OCI-LY7 (cell line): ENCODE results near the gene SPTLC2.
"Not testable (repeated sequence)": the region's sequence is repeated elsewhere in the genome, so short reads cannot be mapped to it uniquely, and the experiment has no call there.

Experiments
- EZH2phosphoT487 ChIP-seq: fragments of 200-600 bp; sonication (generic); IDR thresholded peaks from 2 replicates; pipeline ENCODE4 v1.6.1; 2018; ENCODE audit warnings: low read depth, borderline replicate concordance, mild to moderate bottlenecking, mixed run types, antibody characterized with exemption, low read length, moderate library complexity, mixed read lengths
- TF ChIP-seq, protein P1 (sequence below): fragments of 200-600 bp; sonication (generic); conservative IDR thresholded peaks from 2 replicates; pipeline ENCODE4 v1.5.1; 2014; ENCODE audit warnings: mild to moderate bottlenecking, antibody characterized with exemption, low read length, moderate library complexity, mixed read lengths

DNA sequence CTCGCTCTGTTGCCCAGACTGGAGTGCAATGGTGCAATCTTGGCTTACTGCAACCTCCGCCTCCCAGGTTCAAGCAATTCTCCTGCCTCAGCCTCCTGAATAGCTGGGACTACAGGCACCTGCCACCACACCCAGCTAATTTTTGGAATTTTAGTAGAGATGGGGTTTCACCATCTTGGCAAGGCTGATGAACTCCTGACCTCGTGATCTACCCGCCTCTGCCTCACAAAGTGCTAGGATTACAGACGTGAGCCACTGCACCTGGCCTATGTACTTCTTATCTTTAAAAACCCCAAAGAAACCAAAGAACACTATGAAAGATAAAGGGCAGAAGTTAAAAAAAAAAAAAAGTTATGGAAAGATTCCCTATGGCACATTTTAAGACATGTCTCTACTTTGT is 79.5 kb downstream of the SPTLC2 start:
- TF ChIP-seq, protein P1, sequence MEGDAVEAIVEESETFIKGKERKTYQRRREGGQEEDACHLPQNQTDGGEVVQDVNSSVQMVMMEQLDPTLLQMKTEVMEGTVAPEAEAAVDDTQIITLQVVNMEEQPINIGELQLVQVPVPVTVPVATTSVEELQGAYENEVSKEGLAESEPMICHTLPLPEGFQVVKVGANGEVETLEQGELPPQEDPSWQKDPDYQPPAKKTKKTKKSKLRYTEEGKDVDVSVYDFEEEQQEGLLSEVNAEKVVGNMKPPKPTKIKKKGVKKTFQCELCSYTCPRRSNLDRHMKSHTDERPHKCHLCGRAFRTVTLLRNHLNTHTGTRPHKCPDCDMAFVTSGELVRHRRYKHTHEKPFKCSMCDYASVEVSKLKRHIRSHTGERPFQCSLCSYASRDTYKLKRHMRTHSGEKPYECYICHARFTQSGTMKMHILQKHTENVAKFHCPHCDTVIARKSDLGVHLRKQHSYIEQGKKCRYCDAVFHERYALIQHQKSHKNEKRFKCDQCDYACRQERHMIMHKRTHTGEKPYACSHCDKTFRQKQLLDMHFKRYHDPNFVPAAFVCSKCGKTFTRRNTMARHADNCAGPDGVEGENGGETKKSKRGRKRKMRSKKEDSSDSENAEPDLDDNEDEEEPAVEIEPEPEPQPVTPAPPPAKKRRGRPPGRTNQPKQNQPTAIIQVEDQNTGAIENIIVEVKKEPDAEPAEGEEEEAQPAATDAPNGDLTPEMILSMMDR = not testable (repeated sequence)
- not testable (repeated sequence) for TF ChIP-seq EZH2phosphoT487
